Adrenal gland (tissue), 12 donors: Measurements from ENCODE around the gene SAMHD1. TPM values are rescaled to one million over a fixed set of nuclear protein-coding genes. Genes with fewer than 3 reads are reported as not detected.

ENCODE experiments used
- DNase-seq, 7 donors: peaks; one replicate each; pipeline ENCODE4 v3.0.0-alpha.2; 2019 to 2020
- H3K27ac ChIP-seq, 5 donors: fragments of 200-600 bp; sonication (generic) in 4 of 5; 1 replicate in 3 of 5; 2 replicates in 2 of 5; pipeline versions ENCODE4 v1.5.1 to v1.8.0; 2016 to 2020; ENCODE audit warnings: mild to moderate bottlenecking in 1 of 5
- H3K27me3 ChIP-seq: fragments of 200-600 bp; 2 replicates; pipeline ENCODE4 v1.8.0; 2021
- H3K36me3 ChIP-seq, 2 donors: fragments of 200-600 bp; replicated peaks in 1 of 2; 1 replicate in 1 of 2; 2 replicates in 1 of 2; pipeline versions ENCODE4 v1.5.1 to v1.8.0; 2018 to 2022
- H3K4me1 ChIP-seq, 2 donors: fragments of 200-600 bp; replicated peaks in 1 of 2; 1 replicate in 1 of 2; 2 replicates in 1 of 2; pipeline versions ENCODE4 v1.5.1 to v1.8.0; 2018 to 2021
- H3K4me3 ChIP-seq, 4 donors: fragments of 200-600 bp; sonication (generic) in 3 of 4; one replicate each; pipeline ENCODE4 v1.5.1; 2016 to 2018
- H3K9me3 ChIP-seq, 3 donors: fragments of 200-600 bp; sonication (generic) in 1 of 3; replicated peaks in 1 of 3; 1 replicate in 2 of 3; 2 replicates in 1 of 3; pipeline versions ENCODE4 v1.5.1 to v1.8.0; 2016 to 2021
- CTCF ChIP-seq, 6 experiments: fragments of 450-650 bp in 4 of 6; fragments of 200-600 bp in 2 of 6; sonication (generic) in 1 of 6; IDR thresholded peaks; 1 replicate in 5 of 6; 2 replicates in 1 of 6; pipeline versions ENCODE4 v1.5.1 to v1.8.0; 2016 to 2021; ENCODE audit warnings: antibody characterized with exemption in 6 of 6, mild to moderate bottlenecking in 2 of 6, moderate library complexity in 1 of 6
- POLR2A ChIP-seq, 2 donors: fragments of 450-650 bp; IDR thresholded peaks; one replicate each; pipeline ENCODE4 v1.6.1; 2017; ENCODE audit warnings: antibody characterized with exemption in 2 of 2, mild to moderate bottlenecking in 2 of 2, moderate library complexity in 1 of 2
- WGBS, 4 donors: extraction: QIAGEN DNeasy Blood & Tissue Kit in 2 of 4; methylation state at CpG; one replicate each; pipeline versions ENCODE4 v1.1.5 to v1.1.7; 2013 to 2017; 5-methylcytosine and 5-hydroxymethylcytosine counted together
- intact Hi-C, 2 donors: fragments of 100-400 bp; cut with DNase I; formaldehyde crosslinking; loops; one replicate each; pipeline versions ENCODE4 v1.14.1 to v1.15.0; 2022 to 2023
- polyA plus RNA-seq, 3 donors: library from polyadenylated mRNA; stranded (reverse); fragments of 200-250 nt in 2 of 3; fragments of 350-450 nt in 1 of 3; fragmentation: Illumina TruSeq in 1 of 3; extraction: RNeasy Lipid Tissue Mini Kit (QIAGEN cat#74804) in 1 of 3; gene quantifications; one replicate each; pipeline ENCODE4 v1.2.3, GENCODE V29; 2013 to 2014
- total RNA-seq, 9 donors: library from RNA; depleted of rRNA in 4 of 9; stranded (reverse); fragments of >200 nt in 4 of 9; fragments of 120-200 nt in 1 of 9; fragmentation: NEBNext Ultra II Directional in 1 of 9; extraction: Animal tissue kit (Norgen Biotek cat#: 25700) in 1 of 9; gene quantifications; one replicate each; pipeline versions ENCODE4 v1.1.0 to v1.2.4, GENCODE V29; 2013 to 2023
- donor health status: healthy with polysubstance abuse.
- donor health status: Bipolar disorder and iron deficiency.
- donor health status: DM: yes; HTN: yes; CAD: no.
- donor health status: DM: no; HTN: no; CAD: no.
- donor health status: DM: no; HTN: no; CAD: no.
- donor health status: DM: yes; HTN: yes; CAD: no.

The SAMHD1 gene
- total and polyA plus RNA-seq, 12 donors = 27.1 to 232 (median 92.1) TPM

- no peaks in the 10 kb centered on the region for H3K9me3 ChIP-seq
- 41 to 68% (median 54%) methylated on average over 16 to 21 of the region's 21 CpGs for WGBS, 4 donors
- no peak for TF ChIP-seq CTCF (IDR thresholded peaks at IDR 0.05)
- TF ChIP-seq POLR2A (IDR thresholded peaks at IDR 0.05) = no peak
- no peaks in the 10 kb centered on the region for H3K36me3 ChIP-seq
- intact Hi-C loops = no loop called here
- peak overlapping the region in 4 of 5 donors; percentile 47 to 96 (median 71) for H3K27ac ChIP-seq
- no peaks in the 10 kb centered on the region for H3K27me3 ChIP-seq
- peaks cover 72 to 84% of the 10 kb centered on the region in 2 donors for H3K4me1 ChIP-seq
- DNase-seq = peak in 2 of 7 donors; percentile 51 to 53
- no peak overlapping the region for H3K4me3 ChIP-seq
Measured at GRCh38 chr20:36854348-36855240, 96.9 kb downstream of the SAMHD1 start.

- Histone ChIP-seq H3K4me1 (peaks cover 71 to 87% of the 10 kb centered on the region in 2 donors), H3K36me3 (no peaks in the 10 kb centered on the region), H3K27me3 (no peaks in the 10 kb centered on the region), H3K4me3 (no peak overlapping the region), H3K27ac (peak overlapping the region; percentile 52 to 87 (median 79)), H3K9me3 (no peaks in the 10 kb centered on the region)
- TF ChIP-seq POLR2A (IDR thresholded peaks at IDR 0.05) (peak in 1 of 2 donors; percentile 26), CTCF (IDR thresholded peaks at IDR 0.05) (no peak)
- intact Hi-C loops = no loop called here
- DNase-seq = peak in 3 of 7 donors; percentile 67 to 70 (median 67)
- WGBS, 4 donors = 6 to 31% (median 24%) methylated on average over 2 to 12 of the region's 12 CpGs
Measured at GRCh38 chr20:36852187-36852586, 99.3 kb downstream of the SAMHD1 start.

GRCh38 chr20:36851490-36851889 lies 100.0 kb downstream of the SAMHD1 start:
- WGBS, 4 donors = 69 to 81% (median 79%) methylated on average over 2 of the region's 2 CpGs
- H3K27me3 ChIP-seq = no peaks in the 10 kb centered on the region
- no peak for DNase-seq
- no peak overlapping the region for H3K4me3 ChIP-seq
- TF ChIP-seq POLR2A (IDR thresholded peaks at IDR 0.05) = no peak
- no peak for TF ChIP-seq CTCF (IDR thresholded peaks at IDR 0.05)
- no peaks in the 10 kb centered on the region for H3K36me3 ChIP-seq
- peaks cover 64 to 87% of the 10 kb centered on the region in 2 donors for H3K4me1 ChIP-seq
- H3K9me3 ChIP-seq = no peaks in the 10 kb centered on the region
- peak overlapping the region; percentile 52 to 87 (median 79) for H3K27ac ChIP-seq
- intact Hi-C loops = no loop called here

- Histone ChIP-seq H3K9me3 (no peaks in the 10 kb centered on the region), H3K27me3 (no peaks in the 10 kb centered on the region), H3K4me3 (no peak overlapping the region), H3K36me3 (no peaks in the 10 kb centered on the region), H3K4me1 (peaks cover 56 to 87% of the 10 kb centered on the region in 2 donors), H3K27ac (peak overlapping the region in 1 of 5 donors; percentile 6)
- intact Hi-C loops = no loop called here
- 92 to 95% (median 94%) methylated on average over 6 of the region's 6 CpGs for WGBS, 4 donors
- TF ChIP-seq POLR2A (IDR thresholded peaks at IDR 0.05) (no peak), CTCF (IDR thresholded peaks at IDR 0.05) (no peak)
- no peak for DNase-seq
Measured at GRCh38 chr20:36850759-36851158, 100.7 kb downstream of the SAMHD1 start.
